AG04450 (cell line): ENCODE results near the gene PCSK6. TPM values are rescaled to one million over a fixed set of nuclear protein-coding genes. Genes with fewer than 3 reads are reported as not detected.

Experiments used
- CTCF ChIA-PET: fragments of 300-600, 350-600 bp; formaldehyde crosslinking; extraction: SDS; loops from one replicate; lab custom pipeline; 2022; ENCODE audit warnings: antibody characterized with exemption, inconsistent platforms; lab: Charles Lee
- POLR2A ChIA-PET: fragments of 350-600 bp; formaldehyde crosslinking; extraction: SDS; loops from one replicate; lab custom pipeline; 2021; ENCODE audit warnings: antibody characterized with exemption, inconsistent platforms; lab: Yijun Ruan, JAX
- DNase-seq: peaks from one replicate; pipeline ENCODE4 v3.0.0-alpha.2; 2011; ENCODE audit warnings: low read depth, low spot score
- H3K27ac ChIP-seq: one replicate; pipeline ENCODE4 v1.5.1; 2012; ENCODE audit warnings: low read depth, low read length, control low read depth
- H3K27me3 ChIP-seq: one replicate; pipeline ENCODE4 v1.6.0; 2012; ENCODE audit warnings: low read length; ENCODE audit not compliant: control insufficient read depth, insufficient read depth
- H3K4me3 ChIP-seq: 2 replicates; pipeline ENCODE4 v1.5.1; 2011; ENCODE audit warnings: mild to moderate bottlenecking, low read depth, low read length, control low read depth
- H3K9me3 ChIP-seq: 2 replicates; pipeline ENCODE4 v1.5.1; 2012; ENCODE audit warnings: low read length; ENCODE audit not compliant: control insufficient read depth, insufficient read depth
- CTCF ChIP-seq: IDR thresholded peaks from 2 replicates; pipeline ENCODE4 v1.5.1; 2011; ENCODE audit warnings: low read depth, low read length, control low read depth, inconsistent platforms
- polyA plus RNA-seq: library from polyadenylated mRNA; depleted of rRNA; stranded (reverse); fragments of >200 nt; gene quantifications from 2 replicates; pipeline ENCODE4 v1.2.3, GENCODE V29; 2011

Gene PCSK6
- polyA plus RNA-seq, 1 experiment = 0.06 TPM

GRCh38 chr15:101310508-101310907 lies 179.0 kb downstream of the PCSK6 start:
- POLR2A ChIA-PET = no interaction called here
- DNase-seq = no peak
- CTCF ChIA-PET = interaction anchor here (1.0 kb wide), 1 partner anchor 13 kb away, joined by 5 read pairs; no protein-coding TSS in a partner anchor

GRCh38 chr15:101310161-101310480 lies 179.4 kb downstream of the PCSK6 start:
- no peak for DNase-seq
- H3K4me3 ChIP-seq = no peak overlapping the region
- H3K27ac ChIP-seq = no peak overlapping the region
- H3K9me3 ChIP-seq = no peaks in the 10 kb centered on the region; the same call in 1 of the 2 replicates
- peaks cover 2% of the 10 kb centered on the region for H3K27me3 ChIP-seq
- no peak for TF ChIP-seq CTCF
- ChIA-PET POLR2A (no interaction called here), CTCF (interaction anchor here (1.0 kb wide), 1 partner anchor 13 kb away, joined by 5 read pairs; no protein-coding TSS in a partner anchor)

More at GRCh38 chr15:101310508-101310907, 179.0 kb downstream of the PCSK6 start:
- TF ChIP-seq CTCF = no peak
- H3K4me3 ChIP-seq = no peak overlapping the region
- peaks cover 3% of the 10 kb centered on the region for H3K27me3 ChIP-seq
- no peaks in the 10 kb centered on the region; the same call in 1 of the 2 replicates for H3K9me3 ChIP-seq
- H3K27ac ChIP-seq = no peak overlapping the region

GRCh38 chr15:101309436-101310160 lies 179.9 kb downstream of the PCSK6 start:
- CTCF ChIA-PET = interaction anchor here (1.0 kb wide), 1 partner anchor 12 kb away, joined by 5 read pairs; no protein-coding TSS in a partner anchor

DNA sequence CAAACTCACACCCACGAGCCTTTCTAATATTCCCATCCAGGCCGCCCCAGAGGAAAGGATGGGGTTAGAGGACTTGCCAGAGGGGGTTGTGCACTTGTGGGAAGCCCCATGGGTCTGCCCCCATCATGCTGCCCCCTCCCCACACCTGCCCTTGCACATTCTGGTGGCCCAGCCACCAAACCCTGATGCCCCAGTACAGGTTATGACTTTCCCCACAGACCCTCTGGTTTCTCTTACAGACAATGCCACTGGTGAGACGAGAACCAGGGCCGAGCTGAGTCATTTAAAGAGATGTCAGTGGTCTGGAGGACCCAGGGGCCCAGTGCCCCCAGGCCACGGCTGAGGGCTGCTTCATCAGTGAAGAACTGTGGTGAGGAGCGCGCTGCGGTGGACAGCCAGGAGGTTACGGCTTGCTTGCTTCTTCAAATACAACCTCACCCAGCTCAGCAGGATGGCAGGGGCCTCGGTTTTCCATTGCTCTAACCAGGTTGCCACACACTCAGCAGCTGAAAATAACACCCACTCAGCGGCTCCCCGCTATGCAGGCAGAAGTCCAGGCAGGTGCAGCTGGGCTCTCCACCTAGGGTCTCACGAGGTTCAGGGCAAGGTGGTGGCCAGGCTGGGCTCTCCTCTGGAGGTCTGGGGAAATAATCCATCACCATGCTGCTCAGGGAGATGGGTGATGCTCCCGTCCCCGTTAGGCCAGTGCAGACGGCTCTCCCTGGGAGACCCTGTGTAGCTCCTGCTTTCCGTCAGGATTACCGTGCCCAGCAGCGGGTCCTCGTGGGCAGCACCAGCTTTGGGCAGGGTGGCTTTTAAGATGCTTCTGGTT lies 180.7 kb downstream of the PCSK6 start:
- ChIA-PET CTCF (no interaction called here), POLR2A (no interaction called here)
- no peak for DNase-seq
- Histone ChIP-seq H3K27ac (no peak overlapping the region), H3K4me3 (no peak overlapping the region), H3K27me3 (peaks cover 2% of the 10 kb centered on the region), H3K9me3 (no peaks in the 10 kb centered on the region; the same call in 1 of the 2 replicates)
- TF ChIP-seq CTCF = no peak

More at GRCh38 chr15:101309436-101310160, 179.9 kb downstream of the PCSK6 start:
- Histone ChIP-seq H3K27me3 (peaks cover 2% of the 10 kb centered on the region), H3K9me3 (no peaks in the 10 kb centered on the region; the same call in 1 of the 2 replicates), H3K27ac (no peak overlapping the region), H3K4me3 (no peak overlapping the region)
- TF ChIP-seq CTCF = no peak
- no peak for DNase-seq
- POLR2A ChIA-PET = no interaction called here
